NCI-H1092 (cell line): ENCODE data around the gene SLC12A9.

Experiments used
- DNase-seq: peaks from one replicate; lab custom pipeline; 2025; lab: John Stamatoyannopoulos, UW

SLC12A9 gene

DNA sequence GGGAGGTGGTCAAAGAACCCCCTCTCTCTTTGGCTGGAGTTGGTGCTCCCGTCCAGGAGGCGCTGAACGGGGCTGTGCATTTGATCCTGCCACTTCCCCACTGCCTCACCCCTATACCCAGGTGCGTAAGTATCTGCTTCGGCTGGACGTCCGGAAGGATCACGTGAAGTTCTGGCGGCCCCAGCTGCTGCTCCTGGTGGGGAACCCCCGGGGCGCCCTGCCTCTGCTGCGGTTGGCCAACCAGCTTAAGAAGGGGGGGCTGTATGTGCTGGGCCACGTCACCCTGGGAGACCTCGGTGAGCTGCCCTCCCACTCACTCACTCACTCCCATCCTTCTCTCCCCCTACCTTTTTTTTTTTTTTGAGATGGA is 9.1 kb downstream of the SLC12A9 start:
- DNase-seq: no peak

DNA sequence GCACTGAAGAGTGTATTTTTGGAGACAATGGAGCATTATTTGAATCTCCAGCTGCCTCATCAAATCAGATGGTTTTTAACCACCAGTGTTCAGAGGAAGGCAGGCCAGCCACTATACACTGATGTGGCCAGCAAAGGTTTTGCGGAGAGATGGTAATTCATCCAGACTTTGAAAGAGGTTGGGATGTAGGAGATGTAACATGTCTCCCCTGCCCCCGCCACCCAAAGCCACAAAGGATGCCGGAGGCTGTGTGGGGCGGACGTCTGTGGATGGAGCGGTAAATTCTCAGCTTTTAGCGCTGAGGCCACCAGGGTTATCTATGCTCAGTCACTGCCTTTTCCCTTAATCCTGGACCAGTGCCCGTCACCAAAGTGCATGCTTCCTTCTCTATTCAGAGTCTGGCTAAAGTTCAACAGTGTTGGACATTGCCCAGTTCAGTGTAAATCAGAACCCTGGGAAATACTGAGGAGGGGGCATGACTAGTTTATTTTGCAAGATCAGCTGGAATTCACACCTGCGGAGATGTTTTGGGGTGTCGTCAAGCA is 11.0 kb downstream of the SLC12A9 start:
- DNase-seq: no peak

DNA sequence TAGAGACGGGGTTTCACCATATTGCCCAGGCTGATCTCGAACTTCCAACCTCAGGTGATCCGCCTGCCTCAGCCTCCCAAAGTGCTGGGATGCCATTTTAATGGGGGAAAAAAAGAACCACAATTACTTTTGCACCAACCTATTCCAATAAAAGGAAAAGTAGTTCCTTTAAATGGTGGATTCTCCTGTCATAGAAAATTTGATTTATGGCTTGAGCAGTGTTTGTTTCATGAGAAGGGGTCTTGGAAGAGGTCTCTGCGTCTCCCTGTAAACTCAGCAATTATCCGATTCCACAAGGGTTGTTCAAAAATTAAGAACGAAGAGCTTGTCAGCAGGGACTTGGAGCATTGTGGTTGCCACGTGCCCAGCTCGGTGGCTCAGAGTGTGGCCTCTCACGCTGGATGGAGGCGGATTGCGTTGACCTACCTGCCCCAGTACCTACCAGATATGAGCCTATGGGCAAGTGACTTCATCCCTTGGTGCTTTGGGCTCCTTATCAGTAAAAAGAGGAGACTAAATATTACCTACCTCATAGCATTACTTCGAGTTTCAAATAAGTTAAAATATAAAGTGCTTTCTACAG is 11.8 kb downstream of the SLC12A9 start:
- DNase-seq: no peak

DNA sequence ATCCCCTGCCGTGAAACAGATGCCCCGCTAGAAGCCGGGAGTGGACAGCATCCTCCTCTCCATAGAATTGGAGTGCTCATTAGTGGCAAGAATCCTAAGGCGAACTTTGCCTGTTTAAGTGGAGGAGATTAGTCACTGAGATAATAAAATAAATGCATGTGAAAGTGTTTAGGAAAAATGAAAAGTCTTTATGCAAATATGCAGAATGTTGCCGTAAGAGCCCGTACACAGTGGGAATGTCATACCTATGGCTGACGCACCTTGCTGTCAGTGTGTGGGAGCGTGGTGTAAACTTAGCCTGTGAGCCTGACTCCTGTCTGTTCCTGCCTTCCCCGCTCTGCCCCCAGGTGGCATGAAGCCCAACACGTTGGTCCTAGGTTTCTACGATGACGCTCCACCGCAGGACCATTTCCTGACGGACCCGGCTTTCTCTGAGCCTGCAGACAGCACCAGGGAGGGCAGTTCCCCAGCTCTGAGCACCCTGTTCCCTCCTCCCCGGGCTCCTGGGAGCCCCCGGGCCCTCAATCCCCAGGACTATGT is 12.9 kb downstream of the SLC12A9 start:
- DNase-seq: peak; percentile 14

DNA sequence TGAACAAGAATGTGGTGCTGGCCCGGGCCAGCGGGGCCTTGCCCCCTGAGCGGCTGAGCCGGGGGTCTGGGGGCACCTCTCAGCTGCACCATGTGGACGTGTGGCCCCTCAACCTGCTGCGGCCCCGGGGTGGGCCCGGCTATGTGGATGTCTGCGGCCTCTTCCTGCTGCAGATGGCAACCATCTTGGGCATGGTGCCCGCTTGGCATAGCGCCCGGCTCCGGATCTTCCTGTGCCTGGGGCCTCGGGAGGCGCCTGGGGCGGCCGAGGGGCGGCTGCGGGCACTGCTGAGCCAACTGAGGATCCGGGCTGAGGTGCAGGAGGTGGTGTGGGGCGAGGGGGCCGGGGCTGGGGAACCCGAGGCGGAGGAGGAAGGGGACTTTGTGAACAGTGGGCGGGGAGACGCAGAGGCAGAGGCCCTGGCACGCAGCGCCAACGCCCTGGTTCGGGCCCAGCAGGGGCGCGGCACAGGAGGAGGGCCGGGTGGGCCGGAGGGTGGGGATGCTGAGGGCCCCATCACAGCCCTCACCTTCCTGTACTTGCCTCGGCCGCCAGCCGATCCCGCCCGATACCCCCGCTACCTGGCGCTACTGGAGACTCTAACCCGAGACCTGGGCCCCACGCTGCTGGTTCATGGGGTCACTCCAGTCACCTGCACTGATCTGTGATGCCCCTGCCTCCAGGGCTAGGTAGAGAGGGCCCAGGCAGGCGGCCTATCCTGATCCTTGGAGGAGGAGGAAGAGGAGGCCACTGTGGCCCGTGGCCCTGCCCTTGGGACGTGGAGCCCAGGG is 13.6 kb downstream of the SLC12A9 start:
- DNase-seq: peak; percentile 65

DNA sequence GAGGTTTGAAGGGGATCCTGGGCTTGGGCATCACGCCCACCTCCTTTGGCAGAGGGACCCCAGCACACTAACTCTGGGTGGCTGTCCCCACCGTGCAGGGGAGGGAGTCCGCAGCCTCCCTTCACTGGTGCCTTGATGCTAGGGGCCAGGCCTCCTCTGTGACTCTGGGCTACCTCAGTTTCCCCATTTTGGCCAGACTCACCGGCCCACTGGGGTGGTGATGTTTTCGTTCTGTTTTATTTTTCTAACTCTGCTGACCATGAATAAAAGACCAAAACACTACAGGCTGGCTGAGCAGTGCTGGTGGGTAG is 14.2 kb downstream of the SLC12A9 start:
- DNase-seq: no peak

DNA sequence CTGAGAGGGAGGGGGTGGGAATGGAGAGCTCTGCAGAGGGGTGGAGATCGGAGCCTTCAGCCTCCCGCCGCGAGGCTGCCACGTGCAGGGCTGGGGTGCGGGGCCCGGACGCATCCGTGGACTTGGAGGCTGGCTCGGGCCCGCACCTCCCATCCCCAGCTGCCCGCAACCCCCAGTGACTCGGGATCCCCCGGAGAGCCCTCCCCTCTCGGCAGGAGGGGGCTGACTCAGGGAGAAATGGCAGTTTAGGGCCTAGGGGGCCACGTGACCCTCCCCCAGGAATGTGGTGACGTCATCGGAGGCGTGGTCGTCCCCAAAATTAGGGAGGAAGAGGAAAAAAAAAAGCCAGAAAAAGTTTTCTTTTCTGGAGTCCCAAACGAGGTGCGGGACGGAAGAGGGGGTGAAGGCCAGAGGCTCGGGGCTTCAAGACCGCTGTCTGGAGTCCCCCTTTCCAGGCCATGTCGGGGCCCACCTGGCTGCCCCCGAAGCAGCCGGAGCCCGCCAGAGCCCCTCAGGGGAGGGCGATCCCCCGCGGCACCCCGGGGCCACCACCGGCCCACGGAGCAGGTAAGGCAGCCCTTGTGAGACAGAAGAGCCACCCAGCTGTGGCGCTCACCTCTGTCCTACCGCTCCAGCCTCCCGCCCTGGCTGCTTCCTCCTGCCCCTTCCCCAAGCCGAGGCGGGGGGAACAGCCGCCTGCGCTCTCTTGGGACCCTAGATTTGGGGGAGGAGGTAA is 14.7 kb downstream of the SLC12A9 start, which contains the start of gene TRIP6:
Gene TRIP6 (plus strand): TSS at position 348 of the 736 bp plus-strand sequence. CDS start 111 bp downstream, at position 459.
- DNase-seq: no peak

DNA sequence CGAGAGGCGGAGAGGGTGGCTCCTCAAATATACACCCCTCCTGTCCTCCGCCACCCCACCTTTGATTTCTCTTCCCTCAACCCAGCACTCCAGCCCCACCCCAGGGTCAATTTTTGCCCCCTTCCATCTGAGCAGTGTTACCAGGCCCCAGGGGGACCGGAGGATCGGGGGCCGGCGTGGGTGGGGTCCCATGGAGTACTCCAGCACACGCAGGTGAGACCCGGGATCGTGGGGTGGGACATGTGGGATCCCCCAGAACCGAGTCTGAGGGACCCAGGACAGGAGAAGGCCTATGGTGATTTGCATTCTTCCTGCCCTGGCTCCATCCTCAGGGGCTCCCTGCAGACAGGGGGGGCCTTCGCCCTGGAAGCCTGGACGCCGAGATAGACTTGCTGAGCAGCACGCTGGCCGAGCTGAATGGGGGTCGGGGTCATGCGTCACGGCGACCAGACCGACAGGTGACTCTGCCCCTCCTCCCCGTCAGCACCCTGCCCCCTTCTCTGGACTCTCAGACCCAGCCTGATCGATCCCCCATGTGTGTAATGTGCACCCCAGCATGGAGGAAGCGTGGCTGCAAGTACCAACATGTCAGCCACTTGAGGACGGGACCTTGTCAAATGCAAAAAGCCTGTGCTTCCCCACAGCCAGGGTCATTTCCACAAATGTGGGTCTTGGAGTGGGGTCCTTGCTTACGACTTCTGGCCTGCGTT is 15.4 kb downstream of the SLC12A9 start:
- no peak for DNase-seq

DNA sequence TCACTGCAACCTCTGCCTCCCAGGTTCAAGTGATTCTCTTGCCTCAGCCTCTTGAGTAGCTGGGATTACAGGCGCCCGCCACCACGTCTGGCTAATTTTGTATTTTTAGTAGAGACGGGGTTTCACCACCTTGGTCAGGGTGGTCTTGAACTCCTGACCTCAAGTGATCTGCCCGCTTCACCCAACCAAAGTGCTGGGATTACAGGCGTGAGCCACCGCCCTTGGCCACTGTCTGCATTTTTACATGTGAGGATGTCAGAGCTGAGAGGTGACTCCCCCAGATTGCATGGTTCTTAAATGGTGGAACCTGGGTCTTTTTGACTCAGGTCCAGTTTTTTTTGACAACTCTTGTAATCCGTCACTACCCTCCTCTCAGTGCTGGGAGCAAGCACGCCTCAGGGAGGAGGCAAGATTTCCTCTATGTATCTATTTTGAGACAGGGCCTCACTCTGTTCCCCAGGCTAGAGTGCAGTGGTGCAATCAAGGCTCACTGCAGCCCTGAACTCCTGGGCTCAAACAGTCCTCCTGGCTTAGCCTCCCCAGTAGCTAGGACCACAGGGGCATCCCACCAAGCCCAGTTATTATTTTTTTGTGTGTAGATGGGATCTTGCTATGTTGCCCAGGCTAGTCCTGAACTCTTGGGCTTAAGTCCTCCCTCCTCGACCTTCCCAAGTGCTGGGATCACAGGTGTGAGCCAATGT is 21.2 kb downstream of the SLC12A9 start:
- no peak for DNase-seq

DNA sequence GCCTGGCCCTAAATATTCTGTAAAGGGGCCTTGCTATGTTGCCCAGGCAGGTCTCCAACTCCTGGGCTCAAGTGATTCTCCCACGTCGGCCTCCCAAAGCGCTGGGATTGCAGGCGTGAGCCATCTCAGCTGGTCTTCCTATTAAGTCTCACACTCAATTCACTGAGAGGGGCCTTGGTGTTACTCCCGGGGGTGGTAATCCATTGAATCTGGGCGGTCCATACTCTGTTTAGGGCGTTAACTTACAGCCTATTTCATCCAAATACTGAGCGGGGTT is 21.7 kb downstream of the SLC12A9 start:
- DNase-seq: no peak

DNA sequence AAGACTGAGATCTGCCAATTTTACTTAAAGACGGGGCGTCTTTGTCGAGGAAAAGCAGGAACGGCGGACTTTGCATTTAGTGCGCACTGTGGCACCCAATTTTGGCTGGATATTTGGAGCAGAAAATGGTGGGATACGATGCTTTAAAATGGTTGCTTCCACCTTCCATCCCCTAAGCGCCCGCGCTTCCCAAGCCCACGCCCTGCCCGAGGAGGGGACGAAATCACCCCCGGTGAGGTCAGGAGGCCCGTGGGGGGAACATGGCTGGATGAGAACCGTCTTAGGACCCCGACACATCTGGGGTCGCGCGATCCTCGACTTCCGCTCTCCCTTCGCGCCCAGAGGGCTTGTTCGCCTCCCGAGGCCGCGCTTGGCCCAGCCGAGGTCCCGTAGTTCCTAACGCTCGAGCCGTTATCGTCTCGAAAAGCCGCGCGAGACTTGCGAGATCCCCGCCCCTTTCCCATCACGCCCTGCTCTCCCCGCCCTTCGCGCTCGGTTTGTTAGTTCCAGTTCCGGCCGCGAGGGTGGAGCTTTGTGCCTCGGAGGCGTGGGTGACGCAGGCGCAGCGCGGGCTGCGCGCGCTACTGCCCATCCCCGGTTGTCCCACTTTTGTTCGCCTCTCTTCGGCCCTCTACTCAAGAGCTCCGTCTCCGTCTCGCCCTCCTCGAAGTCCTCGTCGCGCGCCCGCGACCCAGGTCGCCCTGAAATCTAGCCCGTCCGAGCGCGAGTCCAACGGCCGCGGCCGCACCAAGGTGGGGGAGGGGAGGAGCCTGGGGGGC is 22.3 kb downstream of the SLC12A9 start, which contains the start of gene SRRT:
Gene SRRT (plus strand): TSS at position 527 of the 779 bp plus-strand sequence. CDS start 488 bp downstream, outside the sequence.
- DNase-seq: peak; percentile 100

DNA sequence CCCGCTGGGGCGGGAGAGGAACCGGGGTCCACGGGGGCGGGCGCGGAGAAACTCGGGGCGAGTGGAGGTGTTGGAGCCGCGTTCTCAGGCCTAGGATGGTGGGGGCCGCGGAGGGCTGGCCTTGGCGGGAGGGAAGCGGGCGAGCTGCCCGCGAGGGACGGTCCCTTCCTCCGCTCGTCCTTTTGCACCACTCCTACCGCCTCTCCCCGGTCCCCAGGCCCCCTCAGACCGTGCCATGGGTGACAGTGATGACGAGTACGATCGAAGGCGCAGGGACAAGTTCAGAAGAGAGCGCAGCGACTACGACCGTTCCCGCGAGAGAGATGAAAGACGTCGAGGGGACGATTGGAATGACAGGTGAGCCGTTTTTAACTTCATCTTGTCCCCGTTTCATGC is 22.8 kb downstream of the SLC12A9 start:
- peak; percentile 29 for DNase-seq

DNA sequence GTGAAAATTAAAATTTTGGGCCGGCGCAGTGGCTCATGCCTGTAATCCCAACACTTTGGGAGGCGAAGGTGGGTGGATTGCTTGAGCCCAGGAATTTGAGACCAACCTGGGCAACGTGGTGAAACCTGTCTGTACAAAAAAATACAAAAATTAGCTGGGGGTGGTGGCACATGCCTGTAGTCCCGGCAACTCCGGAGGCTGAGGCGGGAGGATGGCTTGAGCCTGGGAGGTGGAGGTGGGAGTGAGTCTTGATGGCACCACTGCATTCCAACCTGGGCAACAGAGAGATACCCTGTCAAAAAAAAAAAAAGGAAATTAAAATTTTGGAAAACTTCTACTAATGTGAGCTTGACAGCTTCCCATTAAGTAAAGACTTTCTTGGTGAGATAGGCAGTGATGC is 25.5 kb downstream of the SLC12A9 start:
- DNase-seq: no peak

DNA sequence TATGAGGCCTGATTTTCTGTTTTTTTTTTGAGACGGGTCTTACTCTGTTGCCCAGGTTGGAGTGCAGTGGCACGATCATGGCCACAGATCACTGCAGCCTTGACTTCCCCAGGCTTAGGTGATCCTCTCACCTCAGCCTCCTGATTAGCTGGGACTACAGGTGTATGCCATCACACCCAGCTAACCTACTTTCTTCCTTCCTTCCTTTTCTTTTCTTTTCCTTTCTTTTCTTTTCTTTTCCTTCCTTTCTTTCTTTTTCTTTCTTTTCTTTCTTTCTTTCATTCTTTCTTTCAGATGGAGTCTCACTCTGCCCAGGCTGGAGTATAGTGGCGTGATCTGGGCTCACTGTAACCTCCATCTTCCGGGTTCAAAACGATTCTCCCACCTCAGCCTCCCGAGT is 26.2 kb downstream of the SLC12A9 start:
- DNase-seq: no peak

DNA sequence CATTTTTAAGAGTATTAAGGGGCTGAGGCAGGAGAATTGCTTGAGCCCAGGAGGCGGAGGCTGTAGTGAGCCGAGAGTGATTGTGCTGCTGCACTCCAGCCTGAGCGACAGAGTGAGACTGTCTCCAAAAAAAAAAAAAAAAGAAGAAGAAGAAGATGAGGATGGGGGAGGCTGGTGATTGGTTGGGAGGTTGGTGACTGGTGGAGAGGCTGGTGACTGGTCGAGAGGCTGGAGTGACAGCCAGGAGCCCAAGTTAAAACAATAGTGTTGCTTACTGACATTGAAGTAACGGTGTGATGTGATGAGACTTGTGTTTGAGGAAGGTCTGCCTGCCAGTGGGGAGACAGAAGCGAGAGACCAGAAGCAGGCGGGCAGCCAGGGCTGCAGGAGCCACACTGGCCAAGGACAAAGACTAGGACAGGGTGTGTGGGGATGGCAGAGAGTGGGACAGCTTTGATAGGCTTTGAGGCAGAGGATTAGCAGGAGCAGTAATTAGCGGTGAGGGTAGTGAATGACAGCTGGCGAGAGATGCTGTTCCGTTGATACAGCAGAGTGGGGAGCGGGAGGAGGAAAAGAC is 27.3 kb downstream of the SLC12A9 start:
- DNase-seq: no peak

DNA sequence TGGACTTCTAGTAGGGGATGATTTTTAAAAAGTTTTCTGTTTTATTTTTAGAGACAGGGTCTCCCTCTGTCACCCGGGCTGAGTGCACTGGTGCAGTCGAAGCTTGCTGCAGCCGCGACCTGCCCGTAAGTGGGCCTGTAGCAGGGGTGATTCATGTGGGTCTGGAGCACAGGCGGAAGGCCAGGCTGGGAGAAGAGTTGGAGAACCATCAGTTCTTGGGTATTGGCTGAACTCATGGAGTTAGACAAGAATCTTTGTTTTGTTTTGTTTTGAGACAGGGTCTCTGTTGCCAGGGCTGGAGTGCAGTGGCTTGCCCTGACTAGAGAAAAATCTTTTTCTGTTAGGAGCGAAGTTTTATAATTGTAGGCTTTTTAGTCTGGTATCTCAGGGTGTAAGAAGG is 28.1 kb downstream of the SLC12A9 start:
- DNase-seq: no peak

DNA sequence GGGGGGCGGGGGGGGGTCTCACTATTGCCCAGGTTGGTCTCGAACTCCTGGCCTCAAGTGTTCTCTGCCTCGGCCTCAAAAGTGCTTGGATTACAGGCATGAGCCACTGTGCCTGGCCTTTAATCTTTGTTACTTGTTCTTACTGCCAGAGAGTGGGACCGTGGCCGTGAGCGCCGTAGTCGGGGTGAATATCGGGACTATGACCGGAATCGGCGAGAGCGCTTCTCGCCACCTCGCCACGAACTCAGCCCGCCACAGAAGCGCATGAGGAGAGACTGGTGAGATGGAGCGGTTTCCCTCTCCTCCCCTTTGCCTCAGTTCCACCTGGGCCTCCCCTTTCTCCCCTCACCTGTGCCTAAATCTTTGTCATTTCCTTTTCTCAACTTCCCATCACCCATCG is 28.6 kb downstream of the SLC12A9 start:
- DNase-seq: no peak

DNA sequence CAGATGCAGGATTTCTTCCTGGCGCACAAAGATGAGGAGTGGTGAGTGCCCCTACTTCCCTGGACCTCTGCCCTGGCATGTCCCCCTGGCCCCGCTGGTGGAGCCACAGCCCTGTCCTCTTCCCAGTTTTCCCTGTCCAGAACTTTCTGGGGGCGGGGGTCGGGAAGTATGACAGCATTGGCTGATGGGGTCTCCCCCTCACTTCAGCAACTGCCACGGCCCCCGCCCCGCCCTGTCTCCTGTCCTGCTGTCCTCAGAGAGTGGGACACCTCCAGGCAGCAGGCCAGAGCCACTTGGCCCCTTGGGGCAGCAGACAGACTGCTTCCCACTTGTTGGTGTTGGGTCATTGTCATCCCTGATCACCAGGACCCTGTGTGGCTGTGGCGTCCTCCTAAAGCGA is 29.7 kb downstream of the SLC12A9 start:
- no peak for DNase-seq

DNA sequence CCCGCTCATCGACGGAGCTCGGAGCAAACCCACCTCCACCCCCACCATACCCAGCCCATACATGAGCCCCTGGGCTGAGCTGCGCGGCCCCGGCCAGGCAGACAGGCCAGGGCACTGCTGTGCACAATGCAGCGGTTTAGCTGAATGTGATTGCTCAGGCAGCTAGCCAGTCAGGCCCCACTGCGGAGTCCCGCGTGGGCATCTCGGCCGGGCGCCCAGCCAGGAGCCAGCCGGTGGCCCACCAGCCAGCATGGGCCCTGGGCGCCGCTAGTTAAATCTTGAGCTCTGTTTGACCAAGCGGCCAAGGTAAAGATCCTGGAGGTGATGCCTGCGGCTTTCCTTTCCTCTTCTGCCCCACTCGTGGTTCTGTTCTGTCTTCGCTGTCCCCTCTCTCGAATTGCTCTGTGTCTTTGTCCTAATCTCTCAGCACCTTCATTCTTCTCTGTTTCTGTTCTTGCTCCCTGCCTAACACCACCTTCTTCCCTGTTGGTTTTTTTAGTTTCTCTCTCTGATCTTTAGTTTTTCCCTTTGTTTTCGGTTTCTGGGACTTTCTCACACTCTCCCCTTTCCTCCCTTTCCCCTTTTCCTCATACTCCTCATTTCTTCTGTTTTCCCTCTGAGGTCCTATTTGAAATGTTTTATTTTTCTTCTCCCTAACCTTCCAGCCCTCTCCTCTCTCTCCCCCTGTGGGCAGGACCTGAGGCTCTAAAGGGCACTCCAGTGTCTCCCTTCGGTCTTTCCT is 30.4 kb downstream of the SLC12A9 start:
- no peak for DNase-seq
